GM23248 (cell line): Measurements from ENCODE around the gene TIMM10B.

Experiments used
- EZH2 ChIP-seq: fragments of 200-600 bp; sonication (generic); IDR thresholded peaks from 2 replicates; pipeline ENCODE4 v1.6.1; 2018; ENCODE audit warnings: antibody characterized with exemption, mild to moderate bottlenecking; ENCODE audit not compliant: insufficient read depth, poor library complexity, severe bottlenecking
- EZH2phosphoT487 ChIP-seq: fragments of 200-600 bp; sonication (generic); IDR thresholded peaks from 2 replicates; pipeline ENCODE4 v1.6.1; 2018; ENCODE audit warnings: antibody characterized with exemption, moderate library complexity, mild to moderate bottlenecking, low read depth; ENCODE audit not compliant: insufficient read depth

GRCh38 chr11:6458352-6459098 is 22.8 kb upstream of the TIMM10B start:
- TF ChIP-seq EZH2phosphoT487, result no peak
- no peak for TF ChIP-seq EZH2
